GM18505 (cell line): Measurements from ENCODE around the gene CPNE5.

Experiments
- ATAC-seq: cut with Tn5 transposase; IDR thresholded peaks from one replicate; pipeline ENCODE4 v1.9.1; 2021; ENCODE audit not compliant: unreplicated experiment
- POLR2A ChIP-seq: IDR thresholded peaks from 4 replicates; pipeline ENCODE4 v1.6.1; 2011; ENCODE audit warnings: borderline replicate concordance; ENCODE audit not compliant: insufficient read depth, insufficient read length; ENCODE audit errors: extremely low read depth

The CPNE5 gene

GRCh38 chr6:36837686-36838085 is 1.6 kb downstream of the CPNE5 start:
- TF ChIP-seq POLR2A = no peak
- no peak for ATAC-seq

- no peak for TF ChIP-seq POLR2A
- ATAC-seq = no peak
These were observed 2.3 kb downstream of the CPNE5 start for GRCh38 chr6:36837022-36837339.

DNA sequence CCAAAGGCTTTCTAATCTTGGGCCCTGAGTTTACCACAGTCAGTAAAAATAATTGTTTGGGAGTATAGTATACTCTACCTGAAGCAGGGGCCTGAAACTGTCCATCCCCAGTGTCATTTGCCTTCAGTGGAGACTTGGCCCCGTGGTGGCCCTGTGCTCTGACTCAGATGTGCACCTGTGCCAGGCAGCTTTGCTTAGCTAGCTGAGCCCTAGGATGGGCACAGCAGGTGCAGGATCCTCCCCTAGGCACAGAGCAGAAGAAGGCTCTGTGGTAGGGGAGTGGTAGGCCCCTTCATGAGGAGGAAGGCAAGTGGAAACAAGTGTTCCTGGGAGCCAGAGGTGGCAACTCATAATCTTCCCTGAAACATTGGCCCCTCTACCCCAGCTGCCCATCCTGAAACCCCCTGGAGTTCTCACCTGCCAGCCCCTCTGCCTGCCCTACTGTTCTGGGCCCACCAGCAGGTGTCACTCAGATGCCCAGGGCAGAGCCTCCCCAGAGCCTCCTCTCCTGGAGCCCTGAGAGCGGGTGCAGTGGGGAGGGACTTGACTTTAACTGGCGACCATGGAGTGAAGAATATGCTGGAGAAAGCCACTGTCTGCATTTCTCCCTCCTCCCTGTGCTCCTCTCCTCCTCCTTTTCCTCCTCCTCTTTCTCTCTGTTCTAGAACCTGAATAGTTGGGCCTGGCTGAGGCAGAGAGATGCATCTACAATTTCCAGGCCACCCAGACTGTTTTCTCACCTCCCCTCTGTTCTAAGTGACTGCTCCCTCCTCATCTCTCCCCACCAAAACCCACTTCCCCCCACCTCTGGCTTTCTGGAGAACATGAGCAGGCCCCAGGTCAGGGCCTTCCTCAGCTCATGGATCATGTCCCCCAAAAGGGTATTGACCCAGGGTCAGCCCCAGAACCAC is 2.9 kb downstream of the CPNE5 start:
- TF ChIP-seq POLR2A = no peak
- no peak for ATAC-seq

GRCh38 chr6:36834576-36835341 is 4.5 kb downstream of the CPNE5 start:
- no peak for ATAC-seq
- no peak for TF ChIP-seq POLR2A

DNA sequence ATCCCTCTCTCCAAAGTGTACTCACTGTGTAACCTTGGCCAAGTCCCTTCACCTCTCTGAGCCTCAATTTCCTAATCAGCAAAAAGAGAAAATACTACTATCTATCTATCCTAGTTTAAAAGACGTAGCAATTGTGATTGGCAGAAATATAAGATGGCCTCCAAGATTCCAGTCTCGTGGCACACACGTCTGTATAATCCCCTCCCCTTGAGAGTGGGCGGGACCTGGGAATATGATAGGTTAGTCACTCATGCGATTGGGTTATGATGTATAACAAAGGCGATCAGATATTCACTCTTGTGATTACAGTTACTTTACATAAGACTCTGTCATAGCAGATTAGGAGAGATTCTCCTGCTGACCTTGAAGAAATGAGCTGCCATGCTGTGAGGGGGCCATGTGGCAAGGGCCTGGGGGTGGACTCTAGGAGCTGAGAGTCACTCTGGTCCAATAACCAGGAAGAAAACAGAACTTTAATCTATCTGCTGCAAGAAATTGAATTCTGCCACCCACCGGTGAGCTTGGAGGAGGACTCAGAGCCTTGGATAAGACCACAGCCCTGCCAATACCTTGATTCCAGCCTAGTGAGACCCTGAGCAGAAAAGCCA is 6.0 kb downstream of the CPNE5 start:
- no peak for ATAC-seq
- no peak for TF ChIP-seq POLR2A

GRCh38 chr6:36832313-36832712 is 6.9 kb downstream of the CPNE5 start:
- TF ChIP-seq POLR2A = no peak
- no peak for ATAC-seq

DNA sequence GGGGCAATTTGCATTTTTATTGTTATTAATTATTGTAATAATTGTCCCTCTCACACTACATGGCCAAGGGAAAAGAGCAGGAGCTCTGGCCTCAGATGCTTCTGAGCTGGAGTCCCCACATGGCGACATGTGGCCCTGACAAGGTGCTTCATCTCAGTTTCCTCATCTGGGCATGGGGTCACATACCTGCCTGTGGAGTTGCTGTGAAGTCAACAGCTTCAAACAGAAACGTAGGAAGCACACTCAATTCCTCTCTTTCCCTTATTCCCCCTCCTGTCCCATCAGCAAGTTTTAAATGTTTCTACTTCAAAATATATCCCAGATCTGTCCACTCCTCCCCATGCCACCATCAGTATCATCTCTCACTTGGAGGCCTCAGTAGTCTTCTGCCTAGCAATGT is 8.7 kb downstream of the CPNE5 start:
- no peak for ATAC-seq
- TF ChIP-seq POLR2A = no peak

- ATAC-seq = no peak
- TF ChIP-seq POLR2A = no peak
These were observed 9.2 kb downstream of the CPNE5 start for GRCh38 chr6:36829919-36830544.

DNA sequence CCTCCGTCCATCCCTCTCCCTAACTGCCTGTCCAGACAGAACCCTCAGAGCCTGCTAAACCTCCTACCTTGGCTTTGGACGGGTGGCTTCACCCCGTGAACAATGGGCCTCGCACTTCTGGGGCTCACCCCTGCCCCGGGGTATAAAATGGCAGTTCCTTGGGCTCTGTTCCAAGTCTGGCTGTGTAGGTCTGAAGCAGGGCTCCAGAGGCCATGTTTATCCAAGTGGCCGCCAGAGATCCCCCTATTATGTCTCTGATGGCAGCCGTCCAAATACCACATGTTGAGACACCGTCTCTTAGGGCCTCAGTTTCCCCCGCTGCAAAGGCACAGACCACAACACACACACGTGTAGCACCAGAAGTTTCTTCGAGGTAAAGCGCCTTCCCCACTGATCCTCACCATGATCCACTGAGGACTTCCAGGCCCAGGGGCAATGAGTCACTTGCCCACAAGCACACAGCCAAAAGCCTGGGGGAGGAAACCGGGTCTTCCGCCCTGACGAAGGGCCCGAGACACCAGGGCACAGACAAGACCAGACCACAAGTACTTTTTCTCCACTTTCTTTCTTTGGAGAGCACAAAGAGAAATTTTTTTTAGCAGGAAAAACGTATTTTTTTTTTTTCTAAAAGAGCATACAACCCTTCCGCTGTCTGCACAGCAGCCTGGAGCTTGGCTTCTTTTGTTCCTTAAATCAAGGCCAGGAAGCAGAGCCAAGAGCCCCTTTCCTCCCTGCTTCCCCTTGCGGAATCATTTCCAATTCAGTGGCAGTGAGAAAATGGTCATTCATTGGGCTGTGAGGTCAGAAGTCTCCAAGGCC is 11.8 kb downstream of the CPNE5 start:
- ATAC-seq = no peak
- no peak for TF ChIP-seq POLR2A

DNA sequence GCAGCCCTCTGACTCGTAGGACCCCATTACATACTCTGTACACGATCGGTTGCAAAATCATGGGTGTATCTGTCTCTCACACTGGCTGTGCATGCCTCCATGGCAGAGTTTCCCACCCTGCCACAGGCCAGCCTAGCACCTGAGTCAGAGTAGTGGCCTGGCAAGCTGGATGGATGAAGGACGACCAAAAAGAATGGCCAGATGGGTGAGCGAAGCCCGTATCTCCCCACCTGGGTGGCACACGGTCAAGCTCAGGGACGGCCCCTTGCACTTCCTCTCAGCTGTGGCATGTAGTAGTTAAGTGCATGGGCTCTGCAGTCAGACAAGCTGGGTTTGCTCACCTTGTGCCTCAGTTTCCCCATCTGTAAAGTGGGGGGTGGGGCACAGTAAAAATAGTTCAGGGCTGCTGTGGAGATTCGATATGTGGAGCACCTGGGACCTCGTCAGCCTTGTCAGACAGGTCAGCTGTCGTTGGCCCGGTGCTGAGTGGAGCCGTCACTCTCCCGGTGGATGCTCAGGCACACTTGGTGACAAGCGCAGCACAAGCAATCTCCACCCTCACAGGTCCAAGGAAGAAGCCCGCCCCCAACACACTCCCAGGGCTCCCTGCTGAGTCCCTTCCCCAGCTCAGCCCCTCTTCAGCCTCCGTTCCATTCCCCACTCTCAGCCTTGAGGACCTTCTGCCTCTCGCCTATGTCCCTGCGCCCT is 12.6 kb downstream of the CPNE5 start:
- ATAC-seq = no peak
- TF ChIP-seq POLR2A = no peak

GRCh38 chr6:36825994-36826393 is 13.2 kb downstream of the CPNE5 start:
- no peak for TF ChIP-seq POLR2A

DNA sequence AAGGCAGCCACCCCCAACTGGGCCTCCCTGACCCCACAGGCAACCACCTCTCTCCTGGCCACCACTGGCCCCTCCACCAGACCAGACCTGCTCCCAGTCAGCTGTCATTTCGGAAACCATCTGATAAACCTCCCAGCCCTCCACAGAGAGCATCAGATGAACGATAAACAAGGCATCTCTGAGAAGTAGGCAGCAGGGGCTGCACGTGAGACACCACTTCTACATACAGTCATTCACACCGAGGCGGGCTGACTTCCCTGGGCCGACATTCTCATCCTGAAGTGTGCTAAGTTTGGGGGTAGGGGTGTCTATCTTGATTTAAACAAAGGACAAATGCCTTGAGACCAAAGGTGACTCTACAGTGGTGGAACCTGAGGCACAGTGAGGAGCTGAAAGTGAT is 13.8 kb downstream of the CPNE5 start:
- no peak for ATAC-seq
- TF ChIP-seq POLR2A = no peak

More at GRCh38 chr6:36825994-36826393, 13.2 kb downstream of the CPNE5 start:
- no peak for ATAC-seq

GRCh38 chr6:36824253-36824652 is 15.0 kb downstream of the CPNE5 start:
- no peak for TF ChIP-seq POLR2A
- ATAC-seq = no peak
